ENCODE data around the gene GRAMD1A. TPM values are rescaled to one million over a fixed set of nuclear protein-coding genes. Genes with fewer than 3 reads are reported as not detected.

Gene GRAMD1A
- total RNA-seq, 1 experiment from 2014 or later, result 125 TPM

DNA sequence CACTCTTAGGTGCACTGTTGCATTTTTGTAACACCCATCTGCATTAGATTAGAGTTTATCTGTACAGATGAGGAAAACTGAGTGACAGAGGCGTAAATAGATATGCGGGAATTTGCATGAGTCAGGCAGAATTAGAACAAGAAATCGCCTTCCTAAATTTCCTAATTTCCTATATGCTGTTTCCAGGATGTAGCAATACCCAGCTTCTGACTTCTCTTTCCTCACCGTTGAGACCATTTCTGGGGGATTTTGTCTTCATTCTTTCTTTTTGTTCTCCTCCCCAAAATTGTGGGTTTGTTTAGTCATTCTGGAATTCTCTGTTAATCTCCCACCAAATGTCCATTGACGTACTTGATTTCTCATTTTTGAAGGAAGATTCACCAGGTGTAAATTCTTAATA is 25.5 kb upstream of the GRAMD1A start:
- H3K79me2 ChIP-seq (ENCODE audit: insufficient read depth, low read length), result no peaks in the 10 kb centered on the region
- H3K27ac ChIP-seq (ENCODE audit: insufficient read length, low read depth, low read length), result no peak overlapping the region
- H2AFZ ChIP-seq (ENCODE audit: low read length), result no peak overlapping the region
- no peak overlapping the region for H4K8ac ChIP-seq (replicated peaks; ENCODE audit: insufficient read length, low read depth, low read length)
- peaks cover 27% of the 10 kb centered on the region in 2 experiments for H3K9me3 Mint-ChIP-seq
- no peaks in the 10 kb centered on the region for H3K23me2 ChIP-seq (ENCODE audit: insufficient read length, low read depth, low read length, poor library complexity, severe bottlenecking)
- H3K18ac ChIP-seq (ENCODE audit: insufficient read length, low read depth, low read length), result no peak overlapping the region
- H3T11ph ChIP-seq (ENCODE audit: low read length), result no peak overlapping the region
- H2BK15ac ChIP-seq (ENCODE audit: low read depth, low read length), result no peak overlapping the region
- H2AK5ac ChIP-seq (ENCODE audit: insufficient read length, low read length), result no peak overlapping the region
- no peaks in the 10 kb centered on the region for H4K20me1 ChIP-seq (ENCODE audit: control insufficient read depth, insufficient read depth, insufficient read length)
- TF ChIP-seq, protein P1, sequence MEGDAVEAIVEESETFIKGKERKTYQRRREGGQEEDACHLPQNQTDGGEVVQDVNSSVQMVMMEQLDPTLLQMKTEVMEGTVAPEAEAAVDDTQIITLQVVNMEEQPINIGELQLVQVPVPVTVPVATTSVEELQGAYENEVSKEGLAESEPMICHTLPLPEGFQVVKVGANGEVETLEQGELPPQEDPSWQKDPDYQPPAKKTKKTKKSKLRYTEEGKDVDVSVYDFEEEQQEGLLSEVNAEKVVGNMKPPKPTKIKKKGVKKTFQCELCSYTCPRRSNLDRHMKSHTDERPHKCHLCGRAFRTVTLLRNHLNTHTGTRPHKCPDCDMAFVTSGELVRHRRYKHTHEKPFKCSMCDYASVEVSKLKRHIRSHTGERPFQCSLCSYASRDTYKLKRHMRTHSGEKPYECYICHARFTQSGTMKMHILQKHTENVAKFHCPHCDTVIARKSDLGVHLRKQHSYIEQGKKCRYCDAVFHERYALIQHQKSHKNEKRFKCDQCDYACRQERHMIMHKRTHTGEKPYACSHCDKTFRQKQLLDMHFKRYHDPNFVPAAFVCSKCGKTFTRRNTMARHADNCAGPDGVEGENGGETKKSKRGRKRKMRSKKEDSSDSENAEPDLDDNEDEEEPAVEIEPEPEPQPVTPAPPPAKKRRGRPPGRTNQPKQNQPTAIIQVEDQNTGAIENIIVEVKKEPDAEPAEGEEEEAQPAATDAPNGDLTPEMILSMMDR (conservative IDR thresholded peaks at IDR 0.05), result no peak
- H3K36me3 Mint-ChIP-seq (ENCODE audit: insufficient read depth in 1 of 3, low read depth in 3 of 3), result peaks cover 8 to 18% (median 14%) of the 10 kb centered on the region in 3 experiments
- H3K4me1 ChIP-seq (ENCODE audit: insufficient read depth, low read length), result no peaks in the 10 kb centered on the region
- H4K5ac ChIP-seq (ENCODE audit: insufficient read length, low read depth, low read length), result no peak overlapping the region
- H3K4me1 Mint-ChIP-seq, result peaks cover 12 to 14% of the 10 kb centered on the region in 2 experiments
- H3K9ac ChIP-seq (ENCODE audit: extremely low read depth, insufficient read length, low read length), result no peak overlapping the region
- H3K4me2 ChIP-seq (ENCODE audit: insufficient read depth, insufficient read length, low read length), result no peak overlapping the region
- no peaks in the 10 kb centered on the region for H3K79me1 ChIP-seq (ENCODE audit: insufficient read depth, low read depth, low read length, poor library complexity, severe bottlenecking)
- H2BK12ac ChIP-seq (ENCODE audit: insufficient read length, low read depth, low read length), result no peak overlapping the region
- H3K4ac ChIP-seq (ENCODE audit: low read depth, low read length), result no peak overlapping the region
- H3K4me3 Mint-ChIP-seq, result no peak overlapping the region
- no CpG with 5 or more reads among the region's 5 CpGs for WGBS (ENCODE audit: extremely low coverage, insufficient read length, low lambda C conversion rate)
- H2BK120ac ChIP-seq (ENCODE audit: low read depth, low read length, poor library complexity, severe bottlenecking), result no peak overlapping the region
- no peak overlapping the region for H2BK5ac ChIP-seq (ENCODE audit: insufficient read length, low read length)
- peaks cover 15% of the 10 kb centered on the region for H3K27me3 Mint-ChIP-seq (ENCODE audit: low read depth)
- DNase-seq, result no peak
- H3K23ac ChIP-seq (ENCODE audit: insufficient read length, low read depth, low read length), result no peak overlapping the region
- H3K9me3 ChIP-seq (ENCODE audit: control insufficient read depth, low read depth, low read length), result peaks cover 9% of the 10 kb centered on the region
- H2BK20ac ChIP-seq (ENCODE audit: low read depth, low read length, poor library complexity, severe bottlenecking), result no peak overlapping the region
- no peak overlapping the region for H4K91ac ChIP-seq (ENCODE audit: insufficient read length, low read depth, low read length)
- no peak overlapping the region for H3K27ac Mint-ChIP-seq
- no peaks in the 10 kb centered on the region for H3K27me3 ChIP-seq (ENCODE audit: insufficient read depth, low read length)
- no peak overlapping the region for H3K56ac ChIP-seq (ENCODE audit: insufficient read length, low read depth, low read length)
- H3K14ac ChIP-seq (ENCODE audit: insufficient read depth, low read length), result no peak overlapping the region
